ENCODE data around the gene ELSPBP1.
"Not testable (repeated sequence)": the region's sequence is repeated elsewhere in the genome, so short reads cannot be mapped to it uniquely, and the experiment has no call there.

The ELSPBP1 gene

DNA sequence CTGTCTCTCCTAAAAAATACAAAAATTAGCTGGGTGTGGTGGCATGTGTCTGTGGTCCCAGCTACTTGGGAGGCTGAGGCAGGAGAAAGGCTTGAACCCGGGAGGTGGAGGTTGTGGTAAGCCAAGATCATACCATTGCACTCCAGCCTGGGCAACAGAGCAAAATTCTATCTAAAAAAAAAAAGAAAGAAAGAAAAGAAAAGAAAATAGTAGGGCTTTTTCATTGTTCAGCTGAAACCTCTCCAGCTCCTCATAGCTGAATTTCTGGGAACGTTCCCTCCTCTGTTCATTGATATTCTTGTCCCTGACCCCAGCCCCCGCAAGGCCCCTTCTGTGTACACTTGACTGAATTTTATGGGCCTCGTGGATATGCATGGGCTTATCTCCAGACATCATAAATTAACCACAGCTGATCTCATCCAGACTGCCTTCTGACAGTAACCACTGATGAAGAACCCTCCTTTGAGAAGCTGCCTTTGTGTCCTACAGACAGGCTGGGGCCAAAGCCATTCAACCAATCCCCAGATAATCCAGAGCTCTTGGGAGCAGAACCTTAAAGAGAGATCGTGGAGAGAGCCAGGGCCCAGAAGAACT is at the start of gene ELSPBP1:
TSS of gene ELSPBP1 (plus strand) at position 424 of the 594 bp plus-strand sequence. CDS start 14,036 bp downstream, outside the sequence.
- DNase-seq = no peak

DNA sequence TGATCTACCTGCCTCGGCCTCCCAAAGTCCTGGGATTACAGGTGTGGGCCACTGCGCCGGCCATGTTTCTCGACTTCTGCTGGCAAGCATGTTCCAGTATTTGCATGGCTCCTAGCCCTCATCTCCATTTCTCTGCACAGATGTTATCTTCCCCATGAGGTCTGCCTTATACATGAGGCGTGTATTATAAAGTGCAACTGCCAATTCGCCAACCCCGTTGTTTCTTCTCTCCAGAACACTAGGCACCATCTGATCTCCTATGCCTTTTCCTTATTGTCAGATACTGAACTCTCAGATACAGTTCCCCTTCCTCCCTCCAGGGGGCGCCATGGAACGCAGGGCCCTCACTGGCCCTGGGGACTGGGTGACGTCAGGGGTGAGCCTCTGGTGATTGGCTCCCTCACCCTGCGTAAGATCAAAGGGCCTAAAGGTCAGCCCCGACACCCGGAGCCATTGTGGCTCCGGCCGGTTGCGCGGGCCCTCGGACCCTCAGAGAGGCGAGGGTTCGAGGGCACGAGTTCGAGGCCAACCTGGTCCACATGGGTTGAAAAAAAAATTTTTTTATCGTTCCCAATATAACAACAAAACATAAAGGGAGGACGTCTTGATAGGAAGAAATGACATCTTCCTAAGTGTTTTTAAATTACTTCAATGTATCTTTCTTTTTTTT is 44.4 kb upstream of the ELSPBP1 start:
- DNase-seq = not testable (repeated sequence)

- DNase-seq = not testable (repeated sequence)
These were observed 42.3 kb upstream of the ELSPBP1 start for GRCh38 chr19:47952132-47952531.

GRCh38 chr19:47955936-47956335 is 38.5 kb upstream of the ELSPBP1 start:
- not testable (repeated sequence) for DNase-seq

DNA sequence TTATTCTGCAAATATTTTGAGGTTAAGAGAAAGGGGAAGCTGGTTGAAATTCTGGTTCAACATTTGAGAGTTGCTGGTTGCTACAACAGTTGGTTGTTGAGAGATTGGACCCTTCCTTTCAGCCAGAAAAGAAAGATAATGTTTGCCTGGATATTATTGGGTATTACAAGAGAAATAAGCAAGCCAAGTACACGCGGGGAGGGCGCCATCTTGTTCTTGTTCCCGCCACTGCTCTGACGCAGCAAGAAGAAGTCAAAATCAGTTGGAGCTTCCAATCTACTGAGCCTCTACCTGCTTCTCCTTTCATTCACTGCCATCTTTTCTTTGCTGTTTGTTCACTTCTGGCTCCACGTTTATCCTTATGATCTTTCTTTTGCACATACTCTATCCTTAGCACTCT is 20.9 kb upstream of the ELSPBP1 start:
- no peak for DNase-seq

DNA sequence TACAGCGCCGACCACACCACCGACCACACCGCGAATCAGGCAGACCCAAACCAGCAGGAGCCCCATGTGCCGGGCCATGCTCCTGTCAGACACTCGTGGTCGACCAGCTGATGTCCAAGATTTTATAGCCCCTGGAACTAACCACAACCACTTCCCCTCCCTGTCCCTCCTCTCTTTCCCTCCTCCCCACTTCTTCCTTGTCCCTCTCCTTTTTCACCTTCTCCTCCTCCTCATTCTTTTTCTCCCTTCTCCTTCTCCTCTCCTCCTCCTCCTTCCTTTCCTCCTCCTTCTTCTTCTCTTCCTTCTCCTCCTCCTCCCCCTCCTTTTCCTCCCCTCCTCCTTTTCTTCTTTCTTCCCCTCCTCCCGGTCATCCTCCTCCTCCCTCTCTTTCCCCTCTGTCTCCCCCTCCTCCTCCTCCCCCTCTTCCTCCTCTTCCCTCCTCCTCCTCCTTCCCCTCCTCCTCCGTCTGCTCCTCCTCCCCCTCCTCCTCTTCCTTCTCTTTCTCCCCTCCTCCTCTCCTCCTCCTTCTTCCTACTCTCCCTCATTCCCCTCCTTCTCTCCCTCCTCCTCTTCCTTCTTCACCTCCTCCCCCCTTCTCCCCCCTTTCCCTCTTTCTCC is 3.1 kb upstream of the ELSPBP1 start:
- no peak for DNase-seq

DNA sequence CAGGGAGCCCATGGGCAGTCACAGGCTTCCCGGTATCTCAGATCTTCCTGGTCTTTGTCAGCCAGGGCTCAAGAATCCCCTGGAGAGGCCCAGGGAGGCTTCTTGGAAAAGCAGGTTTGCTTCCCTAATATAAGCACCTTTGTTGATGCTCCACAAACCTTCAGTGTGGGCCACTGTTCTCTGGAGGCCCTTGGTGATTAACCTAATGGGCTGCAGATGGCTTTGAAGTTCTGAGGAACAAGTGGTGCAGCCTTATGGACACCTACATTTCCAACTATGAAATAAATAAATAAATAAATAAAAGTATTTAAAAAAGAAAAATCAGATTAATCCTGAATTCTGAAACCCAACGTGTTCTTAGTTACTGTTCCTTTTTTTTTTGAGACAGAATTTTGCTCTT is 2.4 kb upstream of the ELSPBP1 start, which contains the start of gene BSPH1:
TSS of gene BSPH1 (minus strand) at position 101 of the 400 bp plus-strand sequence. CDS start at position 12, 89 bp downstream.
- no peak for DNase-seq

- no peak for DNase-seq
These were observed 1.8 kb downstream of the ELSPBP1 start for GRCh38 chr19:47996230-47996727.

- DNase-seq = no peak
These were observed 4.4 kb downstream of the ELSPBP1 start for GRCh38 chr19:47998800-47999199.

- no peak for DNase-seq
These were observed 6.4 kb downstream of the ELSPBP1 start for GRCh38 chr19:48000846-48001245.

- DNase-seq = no peak
These were observed 9.8 kb downstream of the ELSPBP1 start for GRCh38 chr19:48004236-48004635.

- DNase-seq = no peak
These were observed 12.3 kb downstream of the ELSPBP1 start for GRCh38 chr19:48006762-48007161.

GRCh38 chr19:48010932-48011758 is 16.7 kb downstream of the ELSPBP1 start:
- DNase-seq = no peak

DNA sequence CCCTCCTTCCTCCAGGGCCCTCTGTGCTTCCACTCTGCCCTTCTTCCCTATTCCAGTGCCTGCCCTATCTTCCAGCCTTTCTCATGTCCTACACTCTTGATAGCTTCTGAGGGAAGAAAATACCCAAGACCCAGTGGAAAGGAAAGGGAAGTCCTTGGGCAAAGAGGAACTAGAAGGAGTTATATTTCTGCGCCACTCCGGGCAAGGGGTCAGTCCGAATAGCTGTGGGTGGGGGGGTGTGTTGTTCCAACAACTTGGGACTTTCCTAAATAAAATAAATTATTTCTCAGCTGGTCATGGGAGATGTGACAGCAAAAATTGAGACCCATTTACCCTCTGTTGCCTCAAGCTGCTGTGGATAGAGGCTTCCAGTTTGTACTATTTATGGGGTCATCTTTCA is 26.3 kb downstream of the ELSPBP1 start:
- no peak for DNase-seq

DNA sequence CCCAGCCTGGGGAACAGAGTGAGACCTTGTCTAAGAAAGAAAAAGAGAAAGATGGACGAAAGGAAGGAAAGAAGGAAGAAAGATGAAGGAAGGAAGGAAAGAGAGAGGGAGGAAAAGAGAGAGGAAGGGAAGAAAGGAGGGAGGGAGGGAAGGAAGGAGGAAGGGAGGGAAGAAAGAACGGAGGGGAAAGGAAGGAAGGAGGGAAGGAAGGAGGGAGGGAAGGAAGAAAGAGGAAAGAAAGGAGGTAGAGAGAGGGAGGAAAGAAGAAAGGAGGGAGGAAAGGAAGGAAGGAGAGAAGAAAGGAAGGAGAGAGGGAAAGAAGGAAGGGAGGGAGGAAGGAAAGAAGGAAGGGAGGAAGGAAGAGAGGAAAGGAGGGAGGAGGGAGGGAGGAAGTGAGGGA is 28.6 kb downstream of the ELSPBP1 start:
- no peak for DNase-seq

DNA sequence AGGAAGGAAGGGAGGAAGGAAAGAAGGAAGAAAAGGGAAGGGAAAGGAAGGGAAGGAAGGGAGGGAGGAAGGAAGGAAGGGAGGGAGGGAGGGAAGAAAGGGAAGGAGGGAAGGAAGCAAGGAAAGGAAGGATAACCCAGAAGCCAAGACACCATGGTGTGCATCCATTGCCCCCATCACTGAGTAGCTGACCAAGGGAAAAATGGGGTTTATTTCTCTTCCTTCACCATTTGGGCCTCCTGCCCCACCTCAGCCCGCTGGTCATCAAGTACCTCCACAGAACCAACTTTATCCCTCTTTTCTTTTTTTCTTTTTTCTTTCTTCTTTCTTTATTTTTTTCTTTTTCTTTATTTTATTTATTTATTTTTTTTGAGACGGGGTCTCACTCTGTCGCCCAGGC is 29.1 kb downstream of the ELSPBP1 start:
- DNase-seq = no peak

- DNase-seq = no peak
These were observed 31.0 kb downstream of the ELSPBP1 start for GRCh38 chr19:48025480-48025879.

- DNase-seq = no peak
These were observed 35.0 kb downstream of the ELSPBP1 start for GRCh38 chr19:48029431-48029830.

- DNase-seq = no peak
These were observed 35.6 kb downstream of the ELSPBP1 start for GRCh38 chr19:48030073-48030472.

DNA sequence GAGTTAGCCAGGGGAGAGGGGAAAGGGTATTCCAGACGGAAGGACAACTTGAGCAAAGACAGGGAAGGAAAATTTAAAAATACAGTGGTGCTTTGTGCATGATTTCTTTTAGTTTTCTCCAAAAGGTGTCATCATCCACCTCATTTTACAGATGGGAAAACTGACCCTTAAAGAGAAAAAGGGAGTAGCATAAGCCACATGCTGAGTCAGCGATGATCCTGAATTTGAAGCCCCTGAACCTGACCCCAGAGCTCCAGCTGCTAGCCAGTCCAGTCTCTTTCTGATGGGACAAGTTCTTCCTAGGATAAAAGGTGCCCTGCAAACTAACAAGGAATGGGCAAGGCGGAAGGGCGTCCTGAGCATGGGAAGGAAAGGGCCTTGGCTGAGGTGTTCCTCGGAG is 39.2 kb downstream of the ELSPBP1 start:
- no peak for DNase-seq

DNA sequence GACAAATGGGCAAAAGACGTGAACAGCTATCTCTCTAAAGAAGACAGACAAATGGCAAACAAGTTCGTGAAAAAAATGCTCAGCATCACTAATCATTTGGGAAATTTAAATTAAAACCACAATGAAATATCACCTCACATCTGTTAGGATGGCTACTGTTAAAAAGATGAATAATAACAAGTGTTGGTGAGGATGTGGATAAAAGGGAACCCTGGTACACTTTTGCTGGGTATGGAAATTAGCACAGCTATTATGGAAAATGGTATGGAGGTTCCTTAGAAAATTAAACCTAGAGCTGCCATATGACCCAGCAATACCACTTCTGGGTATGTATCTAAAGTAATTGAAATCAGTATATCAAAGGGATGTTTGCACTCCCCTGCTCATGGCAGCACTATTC is 42.3 kb downstream of the ELSPBP1 start:
- no peak for DNase-seq

DNA sequence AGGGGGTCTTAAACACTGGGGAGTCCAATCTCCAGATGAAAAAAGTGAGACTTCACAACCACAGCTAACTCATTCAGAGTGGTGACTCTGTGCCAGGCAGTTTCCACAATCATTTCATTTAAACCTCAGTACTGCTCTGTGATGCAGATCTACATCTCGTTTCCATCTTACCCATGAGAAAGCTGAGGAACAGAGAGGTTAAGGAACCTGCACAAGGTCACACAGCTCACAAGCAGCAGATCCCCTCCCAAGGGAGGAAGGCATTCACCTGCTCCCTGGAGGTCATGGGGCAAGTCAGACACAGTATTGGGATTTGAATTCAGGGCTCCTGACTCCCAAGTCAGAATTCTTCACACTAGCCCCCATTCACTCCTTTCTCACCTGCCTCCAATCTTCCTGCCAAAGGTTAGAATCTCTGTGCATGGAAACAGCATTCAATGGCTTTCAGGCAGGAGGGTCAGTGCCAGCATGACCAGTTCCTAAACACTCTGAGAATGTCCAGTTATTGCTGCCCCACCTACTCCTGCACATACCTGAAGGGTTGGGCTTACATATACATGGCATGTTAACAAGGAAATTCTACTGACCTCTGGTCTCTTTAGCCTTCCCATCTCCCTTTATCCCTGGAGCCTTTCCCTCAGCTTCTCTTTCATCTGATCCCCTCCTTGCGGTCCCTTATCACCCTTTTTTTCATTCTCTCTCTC is 47.6 kb downstream of the ELSPBP1 start:
- DNase-seq = no peak
